Skeletal muscle tissue (tissue), 4 donors: Measurements from ENCODE around the gene PDIA5. TPM values are rescaled to one million over a fixed set of nuclear protein-coding genes. Genes with fewer than 3 reads are reported as not detected.
A peak's percentile ranks its signal among the peaks of the same experiment; 100 is the strongest.

Experiments used
- H3K27ac ChIP-seq: one replicate; pipeline ENCODE4 v1.7.0; 2013; ENCODE audit warnings: mild to moderate bottlenecking, low read depth, low read length, inconsistent platforms
- H3K27me3 ChIP-seq, 3 donors: one replicate each; pipeline ENCODE4 v1.7.0; 2013; ENCODE audit warnings: low read length in 3 of 3; ENCODE audit not compliant: control insufficient read depth in 3 of 3, insufficient read depth in 3 of 3
- H3K36me3 ChIP-seq, 3 donors: one replicate each; pipeline ENCODE4 v1.7.0; 2013; ENCODE audit warnings: low read length in 3 of 3; ENCODE audit not compliant: control insufficient read depth in 3 of 3, insufficient read depth in 3 of 3
- H3K4me1 ChIP-seq, 3 donors: one replicate each; pipeline ENCODE4 v1.7.0; 2013; ENCODE audit warnings: low read length in 3 of 3, mild to moderate bottlenecking in 3 of 3; ENCODE audit not compliant: control insufficient read depth in 3 of 3, insufficient read depth in 3 of 3
- H3K4me3 ChIP-seq, 3 donors: one replicate each; pipeline ENCODE4 v1.7.0; 2013; ENCODE audit warnings: low read length in 3 of 3
- H3K9ac ChIP-seq, 3 donors: one replicate each; pipeline ENCODE4 v1.7.0; 2013; ENCODE audit warnings: low read length in 3 of 3, mild to moderate bottlenecking in 3 of 3, moderate library complexity in 2 of 3, low read depth in 1 of 3
- H3K9me3 ChIP-seq, 3 donors: one replicate each; pipeline ENCODE4 v1.7.0; 2013; ENCODE audit warnings: low read length in 3 of 3; ENCODE audit not compliant: control insufficient read depth in 3 of 3
- total RNA-seq: library from RNA; depleted of rRNA; stranded (reverse); fragments of >200 nt; gene quantifications from one replicate; pipeline ENCODE4 v1.2.3, GENCODE V29; 2014
- donor health status: Osteomylitis.

Gene PDIA5
- total RNA-seq, 1 donor from 2014 or later = 12.0 TPM

GRCh38 chr3:123168605-123169004 is 101.8 kb downstream of the PDIA5 start:
- no peaks in the 10 kb centered on the region for H3K9me3 ChIP-seq
- H3K27ac ChIP-seq = no peak overlapping the region
- H3K9ac ChIP-seq = no peak overlapping the region
- H3K27me3 ChIP-seq = no peaks in the 10 kb centered on the region
- H3K36me3 ChIP-seq = peaks cover 0 to 11% (median 7%) of the 10 kb centered on the region in 3 donors
- no peak overlapping the region for H3K4me3 ChIP-seq
- H3K4me1 ChIP-seq = no peaks in the 10 kb centered on the region

- peaks cover 0 to 6% (median 2%) of the 10 kb centered on the region in 3 donors for H3K36me3 ChIP-seq
- H3K9me3 ChIP-seq = no peaks in the 10 kb centered on the region
- H3K27ac ChIP-seq = no peak overlapping the region
- H3K9ac ChIP-seq = no peak overlapping the region
- no peaks in the 10 kb centered on the region for H3K27me3 ChIP-seq
- no peak overlapping the region for H3K4me3 ChIP-seq
- no peaks in the 10 kb centered on the region for H3K4me1 ChIP-seq
These were observed 102.7 kb downstream of the PDIA5 start for GRCh38 chr3:123169492-123169929.

- peaks cover 0 to 4% (median 2%) of the 10 kb centered on the region in 3 donors for H3K36me3 ChIP-seq
- no peak overlapping the region for H3K9ac ChIP-seq
These were observed 103.1 kb downstream of the PDIA5 start for GRCh38 chr3:123169930-123170329.

GRCh38 chr3:123180791-123181190 is 114.0 kb downstream of the PDIA5 start:
- Histone ChIP-seq H3K27me3 (no peaks in the 10 kb centered on the region), H3K36me3 (no peaks in the 10 kb centered on the region), H3K9me3 (no peaks in the 10 kb centered on the region), H3K9ac (no peak overlapping the region), H3K27ac (no peak overlapping the region), H3K4me3 (no peak overlapping the region), H3K4me1 (no peaks in the 10 kb centered on the region)

More at GRCh38 chr3:123169930-123170329, 103.1 kb downstream of the PDIA5 start:
- no peaks in the 10 kb centered on the region for H3K27me3 ChIP-seq
- H3K4me3 ChIP-seq = no peak overlapping the region
- H3K4me1 ChIP-seq = no peaks in the 10 kb centered on the region
- H3K27ac ChIP-seq = no peak overlapping the region
- H3K9me3 ChIP-seq = no peaks in the 10 kb centered on the region

GRCh38 chr3:123186695-123187094 is 119.9 kb downstream of the PDIA5 start:
- Histone ChIP-seq H3K4me1 (no peaks in the 10 kb centered on the region), H3K27ac (no peak overlapping the region), H3K9me3 (no peaks in the 10 kb centered on the region), H3K27me3 (no peaks in the 10 kb centered on the region), H3K36me3 (no peaks in the 10 kb centered on the region), H3K4me3 (no peak overlapping the region), H3K9ac (no peak overlapping the region)

- Histone ChIP-seq H3K9me3 (no peaks in the 10 kb centered on the region), H3K9ac (no peak overlapping the region), H3K27ac (no peak overlapping the region), H3K27me3 (no peaks in the 10 kb centered on the region), H3K36me3 (no peaks in the 10 kb centered on the region), H3K4me3 (no peak overlapping the region), H3K4me1 (no peaks in the 10 kb centered on the region)
These were observed 121.2 kb downstream of the PDIA5 start for GRCh38 chr3:123188058-123188457.

GRCh38 chr3:123193448-123194101 is 126.8 kb downstream of the PDIA5 start:
- H3K9me3 ChIP-seq = no peaks in the 10 kb centered on the region
- H3K27ac ChIP-seq = no peak overlapping the region
- H3K27me3 ChIP-seq = no peaks in the 10 kb centered on the region
- H3K36me3 ChIP-seq = no peaks in the 10 kb centered on the region
- no peak overlapping the region for H3K9ac ChIP-seq
- H3K4me3 ChIP-seq = no peak overlapping the region
- H3K4me1 ChIP-seq = no peaks in the 10 kb centered on the region

- Histone ChIP-seq H3K4me1 (no peaks in the 10 kb centered on the region), H3K27me3 (no peaks in the 10 kb centered on the region), H3K9ac (no peak overlapping the region), H3K9me3 (no peaks in the 10 kb centered on the region), H3K27ac (no peak overlapping the region), H3K36me3 (no peaks in the 10 kb centered on the region), H3K4me3 (no peak overlapping the region)
These were observed 127.7 kb downstream of the PDIA5 start for GRCh38 chr3:123194552-123194951.

GRCh38 chr3:123198372-123198771 is 131.5 kb downstream of the PDIA5 start:
- H3K4me3 ChIP-seq = no peak overlapping the region
- no peak overlapping the region for H3K9ac ChIP-seq
- no peaks in the 10 kb centered on the region for H3K36me3 ChIP-seq
- H3K4me1 ChIP-seq = peaks cover 7 to 17% (median 12%) of the 10 kb centered on the region in 3 donors
- H3K27ac ChIP-seq = no peak overlapping the region
- H3K9me3 ChIP-seq = no peaks in the 10 kb centered on the region
- no peaks in the 10 kb centered on the region for H3K27me3 ChIP-seq

- Histone ChIP-seq H3K9ac (peak overlapping the region; percentile 73 to 97 (median 87)), H3K9me3 (no peaks in the 10 kb centered on the region), H3K27me3 (no peaks in the 10 kb centered on the region), H3K4me3 (peak overlapping the region; percentile 82 to 96 (median 93)), H3K4me1 (peaks cover 7 to 17% (median 12%) of the 10 kb centered on the region in 3 donors), H3K36me3 (no peaks in the 10 kb centered on the region), H3K27ac (peak overlapping the region; percentile 90)
These were observed 134.4 kb downstream of the PDIA5 start for GRCh38 chr3:123201223-123201556.
